Endothelial cell of umbilical vein (primary cell): ENCODE data around the gene IL1RL2. TPM values are rescaled to one million over a fixed set of nuclear protein-coding genes. Genes with fewer than 3 reads are reported as not detected.

Experiments used
- BruUV-seq: library from RNA; stranded (reverse); fragments of 400-500 nt; replicated peaks from 2 replicates; lab custom pipeline; 2021; lab: Mats Ljungman, UMichigan
- CTCF ChIA-PET: fragments of 300-600, 350-600 bp; sonication (Branson Sonifier 250); formaldehyde crosslinking; loops from one replicate; lab custom pipeline; 2021; ENCODE audit warnings: antibody characterized with exemption, inconsistent platforms; lab: Charles Lee
- POLR2A ChIA-PET: fragments of 300-600, 350-600 bp; sonication (Branson Sonifier 250); formaldehyde crosslinking; loops from one replicate; lab custom pipeline; 2021; ENCODE audit warnings: antibody characterized with exemption, inconsistent platforms; lab: Charles Lee
- DNase-seq: peaks from one replicate; pipeline ENCODE4 v3.0.0-alpha.2; 2011; ENCODE audit warnings: low read depth, low spot score
- FAIRE-seq: peaks from 2 replicates; lab custom pipeline; 2011; peaks lifted over from hg19 to GRCh38; lab: Jason Lieb, UNC
- H2AFZ ChIP-seq: 2 replicates; pipeline ENCODE4 v1.6.0; 2012; ENCODE audit warnings: low read depth, low read length, control low read depth, inconsistent platforms
- H3K27ac ChIP-seq: 2 replicates; pipeline ENCODE4 v1.5.1; 2011; ENCODE audit warnings: low read depth, mild to moderate bottlenecking, control low read depth, low read length, moderate library complexity; ENCODE audit not compliant: insufficient read depth
- H3K27me3 ChIP-seq, 2 experiments: 2 replicates each; pipeline versions ENCODE4 v1.6.0 to v1.6.1; 2011; ENCODE audit warnings: low read length in 2 of 2, mixed read lengths in 1 of 2; ENCODE audit not compliant: control insufficient read depth in 2 of 2, insufficient read depth in 2 of 2
- H3K36me3 ChIP-seq, 2 experiments: 2 replicates in 1 of 2; 3 replicates in 1 of 2; pipeline ENCODE4 v1.5.1; 2011; ENCODE audit warnings: low read length in 2 of 2, mild to moderate bottlenecking in 1 of 2, moderate library complexity in 1 of 2; ENCODE audit not compliant: control insufficient read depth in 2 of 2, insufficient read depth in 2 of 2; ENCODE audit errors: extremely low read depth in 1 of 2
- H3K4me1 ChIP-seq: 3 replicates; pipeline ENCODE4 v1.5.1; 2011; ENCODE audit warnings: mild to moderate bottlenecking, low read length; ENCODE audit not compliant: control insufficient read depth, insufficient read depth; ENCODE audit errors: extremely low read depth
- H3K4me2 ChIP-seq: 2 replicates; pipeline ENCODE4 v1.6.1; 2011; ENCODE audit warnings: low read length, control low read depth, mixed read lengths; ENCODE audit not compliant: insufficient read depth
- H3K4me3 ChIP-seq, 3 experiments: fragments of 200-600 bp in 1 of 3; sonication (generic), shearing (Covaris generic) in 1 of 3; replicated peaks in 1 of 3; 2 replicates each; pipeline ENCODE4 v1.5.1; 2011 to 2016; ENCODE audit warnings: control low read depth in 3 of 3, low read length in 3 of 3, mild to moderate bottlenecking in 2 of 3, inconsistent platforms in 1 of 3, low read depth in 1 of 3, moderate library complexity in 1 of 3; ENCODE audit not compliant: insufficient read depth in 1 of 3
- H3K79me2 ChIP-seq: 2 replicates; pipeline ENCODE4 v1.6.0; 2012; ENCODE audit warnings: low read length, inconsistent platforms; ENCODE audit not compliant: control insufficient read depth, insufficient read depth
- H3K9ac ChIP-seq: replicated peaks from 2 replicates; pipeline ENCODE3; 2011; ENCODE audit warnings: low read length, control low read depth; ENCODE audit not compliant: insufficient read depth; ENCODE audit errors: extremely low read depth
- H3K9me1 ChIP-seq: replicated peaks from 3 replicates; pipeline ENCODE4 v1.6.0; 2011; ENCODE audit warnings: mild to moderate bottlenecking, low read length; ENCODE audit not compliant: control insufficient read depth, insufficient read depth; ENCODE audit errors: extremely low read depth
- H3K9me3 ChIP-seq: replicated peaks from 2 replicates; pipeline ENCODE4 v1.5.1; 2012; ENCODE audit warnings: low read length, inconsistent platforms; ENCODE audit not compliant: control insufficient read depth, insufficient read depth
- H4K20me1 ChIP-seq: replicated peaks from 2 replicates; pipeline ENCODE3; 2011; ENCODE audit warnings: mild to moderate bottlenecking, low read length; ENCODE audit not compliant: control insufficient read depth, insufficient read depth; ENCODE audit errors: extremely low read depth
- EZH2 ChIP-seq: IDR thresholded peaks from 2 replicates; pipeline ENCODE4 v1.6.1; 2012; ENCODE audit warnings: borderline replicate concordance, low read depth, mild to moderate bottlenecking, moderate library complexity, low read length, inconsistent platforms; ENCODE audit not compliant: severe bottlenecking
- FOS ChIP-seq: IDR thresholded peaks from 2 replicates; pipeline ENCODE4 v1.6.1; 2011; ENCODE audit warnings: mild to moderate bottlenecking, low read length, moderate library complexity, borderline replicate concordance; ENCODE audit not compliant: insufficient read depth
- GATA2 ChIP-seq: IDR thresholded peaks from 2 replicates; pipeline ENCODE4 v1.7.0; 2011; ENCODE audit warnings: low read depth, mild to moderate bottlenecking, moderate library complexity, mixed read lengths, low read length; ENCODE audit not compliant: insufficient read length, insufficient read depth
- JUN ChIP-seq: IDR thresholded peaks from 2 replicates; pipeline ENCODE4 v1.6.1; 2011; ENCODE audit warnings: borderline replicate concordance, low read depth; ENCODE audit not compliant: insufficient read length, insufficient read depth
- MYC ChIP-seq: IDR thresholded peaks from one replicate; pipeline ENCODE4 v1.6.1; 2011; ENCODE audit warnings: mild to moderate bottlenecking, low read depth, low read length
- POLR2A ChIP-seq: IDR thresholded peaks from 2 replicates; pipeline ENCODE4 v1.6.1; 2012; ENCODE audit warnings: low read depth, mild to moderate bottlenecking, control low read depth, low read length
- POLR2AphosphoS5 ChIP-seq: IDR thresholded peaks from 2 replicates; pipeline ENCODE4 v1.6.1; 2012; ENCODE audit warnings: low read depth, mild to moderate bottlenecking, control low read depth, low read length, moderate library complexity; ENCODE audit not compliant: insufficient read depth
- dilution Hi-C: fragments of 300-500 bp; cut with MboI; formaldehyde crosslinking; loops from one replicate; pipeline ENCODE4 v1.15.0; 2019; ENCODE audit warnings: low sequenced_read_pairs; ENCODE audit not compliant: extremely low pct_ligation_motif_present
- intact Hi-C: fragments of 100-400 bp; cut with micrococcal nuclease; formaldehyde crosslinking; loops from one replicate; pipeline ENCODE4 v1.10.0; 2022
- polyA plus RNA-seq, 4 experiments: library from polyadenylated mRNA; depleted of rRNA in 3 of 4; stranded (reverse) in 3 of 4; unstranded in 1 of 4; fragments of >200 nt; gene quantifications; 2 replicates each; pipeline versions ENCODE4 v1.2.1 to v1.2.3, GENCODE V29; 2011 to 2012; ENCODE audit warnings: missing spikeins in 1 of 4
- total RNA-seq: library from RNA; stranded (reverse); gene quantifications from 2 replicates; pipeline ENCODE4 v1.2.3, GENCODE V29; 2021
- TF ChIP-seq, protein P1 (sequence below), 2 donors: IDR thresholded peaks; 1 replicate in 1 of 2; 2 replicates in 1 of 2; pipeline ENCODE4 v1.5.1; 2011; ENCODE audit warnings: low read length in 2 of 2, mild to moderate bottlenecking in 2 of 2, moderate library complexity in 2 of 2, control low read depth in 1 of 2, inconsistent platforms in 1 of 2, low read depth in 1 of 2; ENCODE audit not compliant: insufficient read depth in 1 of 2; ENCODE audit errors: extremely low read depth in 1 of 2
- TF ChIP-seq, protein P2 (sequence below): IDR thresholded peaks from 2 replicates; pipeline ENCODE4 v1.6.1; 2011; ENCODE audit not compliant: insufficient read depth, insufficient read length

Gene IL1RL2
- total and polyA plus RNA-seq, 2 donors (not counting 3 experiments of a cell fraction or from before 2014, with no cell fraction given), result 0.11 TPM; not detected in 1

DNA sequence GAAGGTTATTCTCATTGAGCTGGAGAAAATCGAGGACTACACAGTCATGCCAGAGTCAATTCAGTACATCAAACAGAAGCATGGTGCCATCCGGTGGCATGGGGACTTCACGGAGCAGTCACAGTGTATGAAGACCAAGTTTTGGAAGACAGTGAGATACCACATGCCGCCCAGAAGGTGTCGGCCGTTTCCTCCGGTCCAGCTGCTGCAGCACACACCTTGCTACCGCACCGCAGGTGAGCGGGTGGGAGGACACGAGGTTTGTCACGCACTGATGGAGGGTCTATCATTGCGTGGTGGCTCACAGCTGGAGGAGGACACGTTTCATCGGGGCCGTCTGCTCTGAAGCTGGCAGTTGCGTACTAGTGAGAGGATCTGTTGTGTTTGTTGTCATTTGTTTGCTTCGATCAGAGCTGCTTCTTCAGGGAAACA is 48.2 kb downstream of the IL1RL2 start:
- intact Hi-C loops, result loop anchor here (1.0 kb wide), 2 partner anchors 208 to 214 kb away; no protein-coding TSS in a partner anchor
- no peak for FAIRE-seq
- CTCF ChIA-PET, result interaction anchor here (1.0 to 3.7 kb wide), 14 partner anchors 11 to 358 kb away, joined by 3 to 22 read pairs (median 4); partner anchors contain the start of gene SLC9A4

More for the DNA sequence above, 48.2 kb downstream of the IL1RL2 start:
- H3K9me3 ChIP-seq, result no peaks in the 10 kb centered on the region
- no peaks in the 10 kb centered on the region for H3K36me3 ChIP-seq
- H3K27me3 ChIP-seq, result no peaks in the 10 kb centered on the region
- no peak overlapping the region for H3K9ac ChIP-seq
- H3K4me3 ChIP-seq, result no peak overlapping the region
- dilution Hi-C loops, result no loop called here
- no peaks in the 10 kb centered on the region for H4K20me1 ChIP-seq
- H3K27ac ChIP-seq, result no peak overlapping the region
- peaks cover 3% of the 10 kb centered on the region for H3K4me1 ChIP-seq
- no peak for TF ChIP-seq POLR2AphosphoS5
- TF ChIP-seq, protein P1, sequence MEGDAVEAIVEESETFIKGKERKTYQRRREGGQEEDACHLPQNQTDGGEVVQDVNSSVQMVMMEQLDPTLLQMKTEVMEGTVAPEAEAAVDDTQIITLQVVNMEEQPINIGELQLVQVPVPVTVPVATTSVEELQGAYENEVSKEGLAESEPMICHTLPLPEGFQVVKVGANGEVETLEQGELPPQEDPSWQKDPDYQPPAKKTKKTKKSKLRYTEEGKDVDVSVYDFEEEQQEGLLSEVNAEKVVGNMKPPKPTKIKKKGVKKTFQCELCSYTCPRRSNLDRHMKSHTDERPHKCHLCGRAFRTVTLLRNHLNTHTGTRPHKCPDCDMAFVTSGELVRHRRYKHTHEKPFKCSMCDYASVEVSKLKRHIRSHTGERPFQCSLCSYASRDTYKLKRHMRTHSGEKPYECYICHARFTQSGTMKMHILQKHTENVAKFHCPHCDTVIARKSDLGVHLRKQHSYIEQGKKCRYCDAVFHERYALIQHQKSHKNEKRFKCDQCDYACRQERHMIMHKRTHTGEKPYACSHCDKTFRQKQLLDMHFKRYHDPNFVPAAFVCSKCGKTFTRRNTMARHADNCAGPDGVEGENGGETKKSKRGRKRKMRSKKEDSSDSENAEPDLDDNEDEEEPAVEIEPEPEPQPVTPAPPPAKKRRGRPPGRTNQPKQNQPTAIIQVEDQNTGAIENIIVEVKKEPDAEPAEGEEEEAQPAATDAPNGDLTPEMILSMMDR (IDR thresholded peaks at IDR 0.05; ENCODE audit: extremely low read depth in 1 of 2, insufficient read depth in 1 of 2, low read depth in 1 of 2, low read length in 2 of 2), result no peak
- no peak for TF ChIP-seq JUN
- TF ChIP-seq, protein P2, sequence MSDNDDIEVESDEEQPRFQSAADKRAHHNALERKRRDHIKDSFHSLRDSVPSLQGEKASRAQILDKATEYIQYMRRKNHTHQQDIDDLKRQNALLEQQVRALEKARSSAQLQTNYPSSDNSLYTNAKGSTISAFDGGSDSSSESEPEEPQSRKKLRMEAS, result no peak
- no peak for TF ChIP-seq EZH2
- no peak for TF ChIP-seq GATA2
- no peak for TF ChIP-seq POLR2A
- TF ChIP-seq MYC, result no peak
- TF ChIP-seq FOS, result no peak
- H3K79me2 ChIP-seq, result no peaks in the 10 kb centered on the region
- no peaks in the 10 kb centered on the region for H3K9me1 ChIP-seq
- POLR2A ChIA-PET, result no interaction called here
- H3K4me2 ChIP-seq, result no peak overlapping the region
- no peak overlapping the region for H2AFZ ChIP-seq
- peak; percentile 16 for DNase-seq
- no TSS peak for BruUV-seq
